Retinal pigment epithelial cell (primary cell): Measurements from ENCODE around the gene ARVCF.

Experiments
- DNase-seq: peaks from one replicate; pipeline ENCODE4 v3.0.0-alpha.2; 2010; ENCODE audit warnings: low read depth
- H3K4me3 ChIP-seq: 2 replicates; pipeline ENCODE4 v1.5.1; 2011; ENCODE audit warnings: mild to moderate bottlenecking, low read length, control low read depth, moderate library complexity
- CTCF ChIP-seq: conservative IDR thresholded peaks from 2 replicates; pipeline ENCODE4 v1.5.1; 2011; ENCODE audit warnings: low read depth, low read length, control low read depth, inconsistent platforms

The ARVCF gene

GRCh38 chr22:19972652-19973550, 43.7 kb downstream of the ARVCF start:
- H3K4me3 ChIP-seq, result no peak overlapping the region
- TF ChIP-seq CTCF, result no peak

DNA sequence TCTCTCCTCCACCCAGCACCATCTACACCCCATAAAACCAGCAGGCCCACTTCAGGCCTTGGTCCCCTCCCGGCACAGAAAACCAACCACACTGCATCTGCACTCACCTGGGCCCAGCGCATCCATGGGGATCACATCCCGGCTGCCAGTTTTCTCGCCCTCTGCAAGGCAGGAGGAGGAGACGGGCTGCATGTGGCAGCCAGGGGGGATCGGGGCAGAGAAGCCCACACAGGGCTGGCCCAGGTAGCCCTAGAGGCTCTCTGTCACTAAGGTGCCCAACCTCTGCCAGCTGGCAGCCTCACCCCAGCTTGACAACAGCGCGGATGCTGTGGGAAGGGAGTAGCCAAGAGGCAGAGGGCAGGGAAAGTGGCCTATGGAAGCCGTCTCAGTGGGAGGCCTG, 44.4 kb downstream of the ARVCF start:
- H3K4me3 ChIP-seq, result no peak overlapping the region
- TF ChIP-seq CTCF, result no peak
- no peak for DNase-seq

More at GRCh38 chr22:19972652-19973550, 43.7 kb downstream of the ARVCF start:
- DNase-seq, result no peak

- DNase-seq, result no peak
- no peak overlapping the region for H3K4me3 ChIP-seq
- TF ChIP-seq CTCF, result no peak
Observed at GRCh38 chr22:19971276-19972124, 45.1 kb downstream of the ARVCF start.

DNA sequence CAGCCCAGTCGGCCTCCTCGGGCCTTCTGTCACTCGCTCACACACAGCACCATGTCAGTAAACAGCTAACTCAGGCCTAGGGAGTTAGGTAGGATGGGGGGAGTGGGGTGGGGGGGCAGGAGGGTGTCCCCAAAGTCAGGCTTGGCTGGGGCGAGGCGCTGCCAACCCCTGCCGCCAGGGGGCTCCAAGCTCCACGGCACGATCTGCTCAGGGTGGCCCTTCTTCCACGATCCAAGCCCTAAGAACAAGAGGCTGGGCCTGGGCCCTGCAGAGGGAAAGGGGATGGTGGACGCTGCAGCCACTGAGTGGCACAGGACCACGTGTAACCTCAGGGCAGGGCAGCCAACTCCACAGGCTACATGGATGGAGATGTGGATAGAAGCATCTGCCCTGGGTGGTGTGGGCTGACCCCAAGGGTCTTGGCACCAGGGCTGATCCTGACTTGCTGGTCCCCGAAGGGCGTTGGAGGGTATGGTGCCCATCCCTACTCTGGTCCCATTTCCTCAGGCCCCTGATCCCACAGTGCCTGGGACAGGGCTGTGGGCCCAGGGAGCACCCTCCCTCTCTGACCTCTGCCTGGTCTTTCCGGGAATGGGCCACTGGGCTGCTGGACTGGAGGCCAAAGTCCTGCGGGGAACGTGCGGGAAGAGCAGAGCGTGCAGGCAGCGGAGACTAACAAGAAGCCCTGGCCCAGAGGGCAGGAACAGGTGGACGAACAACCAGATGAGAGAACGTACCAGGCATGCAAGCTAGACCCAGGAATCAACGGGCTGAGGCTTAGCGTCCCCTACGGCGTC, 45.9 kb downstream of the ARVCF start:
- no peak for DNase-seq
- TF ChIP-seq CTCF, result peak; percentile 89

GRCh38 chr22:19970031-19970478, 46.6 kb downstream of the ARVCF start:
- H3K4me3 ChIP-seq, result no peak overlapping the region
- TF ChIP-seq CTCF, result no peak
- no peak for DNase-seq

More for the DNA sequence above, 45.9 kb downstream of the ARVCF start:
- H3K4me3 ChIP-seq, result no peak overlapping the region

GRCh38 chr22:19969141-19969928, 47.3 kb downstream of the ARVCF start:
- no peak for TF ChIP-seq CTCF
- no peak for DNase-seq
- no peak overlapping the region for H3K4me3 ChIP-seq
